Liver (tissue), 3 donors: ENCODE data around the gene GPHA2.

Source experiments
- HNF4G ChIP-seq: IDR thresholded peaks from 2 replicates; pipeline ENCODE4 v1.6.1; 2016; ENCODE audit warnings: antibody characterized with exemption
- TF ChIP-seq, protein P1 (sequence below): fragments of 150-350 bp; IDR thresholded peaks from 2 replicates; pipeline ENCODE4 v1.5.1; 2017; ENCODE audit warnings: improper control_type of control experiment, low read depth, low read length; ENCODE audit not compliant: missing input control
- TF ChIP-seq, protein P2 (sequence below): IDR thresholded peaks from 2 replicates; pipeline ENCODE4 v1.6.1; 2016; ENCODE audit warnings: antibody characterized with exemption, mild to moderate bottlenecking
- donor health status: healthy.
- donor health status: healthy.

DNA sequence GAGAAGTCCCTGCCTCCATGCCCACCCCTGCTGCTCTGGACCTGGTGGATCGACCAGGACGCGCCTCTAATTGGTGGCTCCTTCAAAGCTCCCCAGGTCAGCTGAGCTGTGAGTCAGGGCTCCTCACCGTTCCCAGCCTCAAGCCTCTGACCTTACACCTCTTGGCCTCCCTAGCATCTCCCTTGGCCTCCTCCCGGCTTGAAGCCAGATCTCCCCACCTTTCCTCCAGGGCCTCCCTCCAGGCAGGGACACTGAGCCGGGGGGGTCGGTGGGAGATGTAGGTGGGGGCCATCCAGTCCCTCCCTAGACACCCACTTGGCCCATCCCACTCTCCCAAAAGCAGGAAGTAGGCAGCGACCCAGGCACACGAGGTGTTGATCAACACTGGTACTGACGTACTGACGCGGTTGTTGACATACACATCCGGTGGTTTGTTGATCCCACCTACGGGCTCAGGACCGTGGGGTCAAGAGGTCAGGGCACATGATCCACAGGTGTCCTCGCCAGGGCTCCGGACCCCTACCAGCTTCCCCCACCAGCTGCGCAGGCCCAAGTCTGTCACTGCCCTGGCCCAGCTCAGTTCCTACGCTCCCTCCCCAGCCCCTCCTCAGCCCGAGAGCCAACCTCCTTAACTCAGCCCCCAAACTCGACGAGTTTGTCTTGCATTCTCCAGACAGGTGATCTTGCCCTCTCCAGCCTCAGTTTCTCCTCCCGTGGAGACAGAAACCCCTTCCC is 19.5 kb downstream of the GPHA2 start:
- TF ChIP-seq, protein P1, sequence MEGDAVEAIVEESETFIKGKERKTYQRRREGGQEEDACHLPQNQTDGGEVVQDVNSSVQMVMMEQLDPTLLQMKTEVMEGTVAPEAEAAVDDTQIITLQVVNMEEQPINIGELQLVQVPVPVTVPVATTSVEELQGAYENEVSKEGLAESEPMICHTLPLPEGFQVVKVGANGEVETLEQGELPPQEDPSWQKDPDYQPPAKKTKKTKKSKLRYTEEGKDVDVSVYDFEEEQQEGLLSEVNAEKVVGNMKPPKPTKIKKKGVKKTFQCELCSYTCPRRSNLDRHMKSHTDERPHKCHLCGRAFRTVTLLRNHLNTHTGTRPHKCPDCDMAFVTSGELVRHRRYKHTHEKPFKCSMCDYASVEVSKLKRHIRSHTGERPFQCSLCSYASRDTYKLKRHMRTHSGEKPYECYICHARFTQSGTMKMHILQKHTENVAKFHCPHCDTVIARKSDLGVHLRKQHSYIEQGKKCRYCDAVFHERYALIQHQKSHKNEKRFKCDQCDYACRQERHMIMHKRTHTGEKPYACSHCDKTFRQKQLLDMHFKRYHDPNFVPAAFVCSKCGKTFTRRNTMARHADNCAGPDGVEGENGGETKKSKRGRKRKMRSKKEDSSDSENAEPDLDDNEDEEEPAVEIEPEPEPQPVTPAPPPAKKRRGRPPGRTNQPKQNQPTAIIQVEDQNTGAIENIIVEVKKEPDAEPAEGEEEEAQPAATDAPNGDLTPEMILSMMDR, result no peak
- TF ChIP-seq HNF4G, result no peak
- TF ChIP-seq, protein P2, sequence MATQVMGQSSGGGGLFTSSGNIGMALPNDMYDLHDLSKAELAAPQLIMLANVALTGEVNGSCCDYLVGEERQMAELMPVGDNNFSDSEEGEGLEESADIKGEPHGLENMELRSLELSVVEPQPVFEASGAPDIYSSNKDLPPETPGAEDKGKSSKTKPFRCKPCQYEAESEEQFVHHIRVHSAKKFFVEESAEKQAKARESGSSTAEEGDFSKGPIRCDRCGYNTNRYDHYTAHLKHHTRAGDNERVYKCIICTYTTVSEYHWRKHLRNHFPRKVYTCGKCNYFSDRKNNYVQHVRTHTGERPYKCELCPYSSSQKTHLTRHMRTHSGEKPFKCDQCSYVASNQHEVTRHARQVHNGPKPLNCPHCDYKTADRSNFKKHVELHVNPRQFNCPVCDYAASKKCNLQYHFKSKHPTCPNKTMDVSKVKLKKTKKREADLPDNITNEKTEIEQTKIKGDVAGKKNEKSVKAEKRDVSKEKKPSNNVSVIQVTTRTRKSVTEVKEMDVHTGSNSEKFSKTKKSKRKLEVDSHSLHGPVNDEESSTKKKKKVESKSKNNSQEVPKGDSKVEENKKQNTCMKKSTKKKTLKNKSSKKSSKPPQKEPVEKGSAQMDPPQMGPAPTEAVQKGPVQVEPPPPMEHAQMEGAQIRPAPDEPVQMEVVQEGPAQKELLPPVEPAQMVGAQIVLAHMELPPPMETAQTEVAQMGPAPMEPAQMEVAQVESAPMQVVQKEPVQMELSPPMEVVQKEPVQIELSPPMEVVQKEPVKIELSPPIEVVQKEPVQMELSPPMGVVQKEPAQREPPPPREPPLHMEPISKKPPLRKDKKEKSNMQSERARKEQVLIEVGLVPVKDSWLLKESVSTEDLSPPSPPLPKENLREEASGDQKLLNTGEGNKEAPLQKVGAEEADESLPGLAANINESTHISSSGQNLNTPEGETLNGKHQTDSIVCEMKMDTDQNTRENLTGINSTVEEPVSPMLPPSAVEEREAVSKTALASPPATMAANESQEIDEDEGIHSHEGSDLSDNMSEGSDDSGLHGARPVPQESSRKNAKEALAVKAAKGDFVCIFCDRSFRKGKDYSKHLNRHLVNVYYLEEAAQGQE, result no peak
